Measurements from ENCODE around the gene PAPPA2. TPM values are rescaled to one million over a fixed set of nuclear protein-coding genes. Genes with fewer than 3 reads are reported as not detected.

Gene PAPPA2
- total RNA-seq, 1 donor from 2014 or later, result 0.07 TPM

DNA sequence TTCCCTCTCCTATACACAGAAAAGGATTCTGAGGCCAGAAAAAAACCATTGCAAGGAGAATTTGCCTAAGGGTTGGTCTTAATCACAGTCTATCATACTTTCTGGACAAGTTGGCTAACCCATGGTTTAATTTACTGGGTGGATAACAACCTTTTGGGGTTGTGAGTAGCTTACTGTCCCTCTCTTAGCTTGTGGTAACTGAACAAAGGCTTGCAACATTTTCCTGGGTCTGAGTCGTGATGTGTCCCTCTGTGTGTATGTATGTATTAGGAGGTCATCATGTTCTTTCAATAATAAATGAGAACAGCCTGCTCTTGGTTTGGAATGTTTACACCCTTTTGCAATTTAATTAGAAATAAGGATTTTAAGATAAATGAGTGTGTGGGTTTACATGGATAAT lies 36.7 kb downstream of the PAPPA2 start:
- intact Hi-C loops (cut with micrococcal nuclease), result no loop called here

GRCh38 chr1:176501599-176501998 lies 38.6 kb downstream of the PAPPA2 start:
- intact Hi-C loops (cut with micrococcal nuclease), result no loop called here

DNA sequence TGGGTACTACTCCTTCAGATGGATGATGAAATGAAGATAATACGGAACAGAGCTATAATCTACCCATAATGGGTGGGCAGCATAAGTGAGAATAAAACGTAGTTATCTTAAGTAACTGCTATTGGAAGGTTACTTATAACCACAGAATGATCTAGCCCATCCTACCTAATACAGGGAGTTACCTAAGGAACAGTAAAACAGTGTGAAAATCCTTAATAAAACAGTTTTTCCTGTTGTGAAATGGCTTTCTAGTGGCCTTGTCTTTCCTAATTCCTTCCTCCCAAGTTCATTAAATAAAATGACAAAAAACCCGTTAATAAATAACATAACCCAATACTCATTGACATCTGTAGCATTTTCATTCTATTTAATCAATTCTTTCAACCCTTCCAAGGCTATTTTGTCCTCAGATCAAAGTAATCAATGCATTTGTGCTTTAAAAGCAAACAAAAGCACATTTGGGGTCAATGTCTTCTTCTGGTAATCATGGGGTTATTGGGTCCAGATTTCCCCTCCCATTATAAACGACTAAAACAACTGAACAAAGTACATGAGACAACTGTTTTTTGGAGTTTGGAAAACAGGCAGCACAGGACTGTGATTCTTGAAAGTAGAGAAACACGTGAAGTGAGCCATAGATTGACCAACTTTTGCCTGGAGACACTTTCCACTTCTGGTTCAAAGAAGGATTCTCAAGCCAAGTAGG lies 42.0 kb downstream of the PAPPA2 start:
- intact Hi-C loops (cut with micrococcal nuclease), result no loop called here

- intact Hi-C loops (cut with micrococcal nuclease), result no loop called here
Measured at GRCh38 chr1:176512966-176513365, 50.0 kb downstream of the PAPPA2 start.

- intact Hi-C loops (cut with micrococcal nuclease), result no loop called here
Measured at GRCh38 chr1:176515310-176515709, 52.3 kb downstream of the PAPPA2 start.

DNA sequence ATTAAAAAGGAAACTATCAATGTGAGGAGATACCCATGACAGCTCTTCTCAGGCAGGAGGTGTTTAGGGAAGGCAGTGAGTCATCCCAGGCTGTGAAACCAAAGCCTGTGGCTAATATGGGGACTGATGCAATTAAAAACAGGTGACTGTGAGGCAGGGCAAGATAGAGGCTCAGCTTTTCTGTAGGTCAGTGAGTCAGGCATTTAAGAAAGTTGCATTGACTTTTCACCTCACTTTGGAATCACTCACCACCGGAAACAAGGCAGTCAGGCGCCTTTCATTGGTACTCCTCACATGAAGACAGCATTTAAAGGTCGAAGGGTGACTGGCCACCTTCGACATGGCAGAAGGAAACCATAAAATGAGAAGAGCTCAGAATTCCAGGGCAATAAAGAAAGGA lies 54.5 kb downstream of the PAPPA2 start:
- intact Hi-C loops (cut with micrococcal nuclease), result no loop called here

GRCh38 chr1:176521211-176521610 lies 58.2 kb downstream of the PAPPA2 start:
- intact Hi-C loops (cut with micrococcal nuclease), result no loop called here

- intact Hi-C loops (cut with micrococcal nuclease), result no loop called here
Measured at GRCh38 chr1:176522310-176522845, 59.4 kb downstream of the PAPPA2 start.

- intact Hi-C loops (cut with micrococcal nuclease), result no loop called here
Measured at GRCh38 chr1:176529395-176530090, 66.6 kb downstream of the PAPPA2 start.

- intact Hi-C loops (cut with micrococcal nuclease), result no loop called here
Measured at GRCh38 chr1:176531036-176531435, 68.1 kb downstream of the PAPPA2 start.

- intact Hi-C loops (cut with micrococcal nuclease), result no loop called here
Measured at GRCh38 chr1:176531921-176532897, 69.2 kb downstream of the PAPPA2 start.

DNA sequence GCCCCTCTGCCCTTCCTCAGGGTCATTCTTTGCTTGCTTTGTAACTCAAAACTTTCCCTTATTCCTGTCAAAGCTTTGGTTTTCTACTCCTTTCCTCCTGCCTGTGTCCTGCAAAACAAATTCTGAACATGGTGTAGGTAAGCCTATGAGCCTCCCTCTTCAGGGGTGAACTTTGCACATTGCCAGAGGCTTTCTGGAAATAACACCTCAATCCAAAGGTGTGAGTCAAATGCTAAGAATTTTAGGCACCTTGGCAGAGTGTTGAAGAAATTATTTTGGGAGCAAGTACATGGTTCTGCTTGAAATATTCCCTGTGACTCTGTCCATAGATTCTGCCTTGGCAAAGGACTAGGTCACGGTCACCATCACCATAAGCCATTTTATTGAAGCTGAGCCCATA lies 70.0 kb downstream of the PAPPA2 start:
- intact Hi-C loops (cut with micrococcal nuclease), result no loop called here

DNA sequence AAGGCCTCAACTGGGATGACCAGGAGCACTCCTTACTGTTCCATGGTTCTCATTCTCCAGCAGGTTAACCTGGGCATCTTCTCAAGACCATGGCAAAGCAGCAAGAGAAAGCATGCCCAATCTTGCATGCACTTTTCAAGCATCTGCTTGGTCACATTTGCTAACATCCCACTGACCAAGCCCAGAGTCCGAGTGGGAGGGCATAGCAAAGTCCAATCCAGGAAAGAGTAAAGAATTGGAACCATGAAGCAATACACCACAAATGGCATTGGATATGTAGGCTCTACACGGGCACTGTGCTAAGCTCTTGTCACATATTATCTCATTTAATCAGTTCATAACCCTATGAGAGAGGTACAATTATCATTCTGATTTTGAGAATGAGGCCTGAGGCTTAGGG lies 73.6 kb downstream of the PAPPA2 start:
- intact Hi-C loops (cut with micrococcal nuclease), result no loop called here

GRCh38 chr1:176539018-176539417 lies 76.0 kb downstream of the PAPPA2 start:
- intact Hi-C loops (cut with micrococcal nuclease), result no loop called here

- intact Hi-C loops (cut with micrococcal nuclease), result no loop called here
Measured at GRCh38 chr1:176540428-176540827, 77.5 kb downstream of the PAPPA2 start.

DNA sequence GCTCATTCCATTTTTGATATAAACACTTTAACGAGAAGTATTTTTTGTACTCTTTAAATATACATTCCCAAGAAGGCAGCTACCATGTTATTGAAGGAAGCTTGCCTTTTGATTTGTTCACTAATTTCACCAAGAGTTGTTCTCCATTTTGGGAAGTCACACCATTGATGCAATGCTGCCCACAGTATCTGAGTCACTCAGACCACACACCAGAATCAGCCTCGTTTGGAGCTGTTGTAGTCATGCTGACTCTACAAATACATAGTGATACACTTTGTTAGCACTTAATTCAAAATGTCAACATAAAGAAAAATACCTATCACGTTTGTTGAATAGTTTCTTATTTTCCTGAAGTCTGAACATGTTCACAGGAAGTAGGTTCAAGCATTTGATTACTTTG lies 78.7 kb downstream of the PAPPA2 start:
- intact Hi-C loops (cut with micrococcal nuclease), result no loop called here

- intact Hi-C loops (cut with micrococcal nuclease), result no loop called here
Measured at GRCh38 chr1:176542352-176542751, 79.4 kb downstream of the PAPPA2 start.

GRCh38 chr1:176543360-176544129 lies 80.6 kb downstream of the PAPPA2 start:
- intact Hi-C loops (cut with micrococcal nuclease), result no loop called here

DNA sequence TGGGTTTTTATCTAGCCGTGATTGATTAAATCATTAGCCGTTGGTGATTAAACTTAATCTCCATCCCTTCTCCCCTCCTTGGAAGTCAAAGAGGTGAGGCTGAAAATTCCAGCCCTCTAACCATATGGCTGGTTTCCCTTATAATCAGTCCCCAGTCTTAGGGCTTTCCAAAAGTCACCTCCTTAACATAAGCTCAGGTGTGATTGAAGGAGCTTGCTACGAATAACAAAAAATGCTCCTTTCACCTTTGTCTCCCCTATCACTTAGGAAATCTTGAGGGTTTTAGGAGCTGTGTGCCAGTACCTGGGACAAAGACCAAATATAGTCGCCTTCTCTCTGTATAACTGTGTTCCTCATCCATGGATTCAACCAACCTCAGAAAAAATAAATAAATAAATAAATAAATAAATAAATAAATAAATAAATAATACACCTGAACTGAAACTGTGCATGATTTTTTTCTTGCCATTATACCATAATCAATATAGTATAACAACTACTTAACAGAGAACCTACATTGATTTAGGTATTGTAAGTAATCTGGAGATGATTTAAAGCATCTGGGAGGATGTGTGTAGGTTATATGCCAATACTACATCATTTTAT lies 82.2 kb downstream of the PAPPA2 start:
- intact Hi-C loops (cut with micrococcal nuclease), result no loop called here

GRCh38 chr1:176546825-176547224 lies 83.8 kb downstream of the PAPPA2 start:
- intact Hi-C loops (cut with micrococcal nuclease), result no loop called here

Measured in T-helper 2 cell treated with Interferon-gamma antibody and Interleukin-4, amounts not matched to agents 100 ng/mL and 5 ng/mL, for 36 hours (primary cell).